Upper lobe of left lung (tissue), 6 donors: ENCODE measurements around the gene MS4A6A. TPM values are rescaled to one million over a fixed set of nuclear protein-coding genes. Genes with fewer than 3 reads are reported as not detected.
"Not testable (repeated sequence)": the region's sequence is repeated elsewhere in the genome, so short reads cannot be mapped to it uniquely, and the experiment has no call there.

Source experiments
- ATAC-seq, 2 donors: fragments of 200-7000 bp; cut with Tn5 transposase; one replicate each; pipeline ENCODE4 v1.9.1; 2022; ENCODE audit warnings: mild to moderate bottlenecking in 2 of 2, moderate library complexity in 2 of 2; ENCODE audit not compliant: low FRiP score in 2 of 2
- DNase-seq, 2 donors: peaks; one replicate each; pipeline ENCODE4 v3.0.0-alpha.2; 2019 to 2020
- H3K27ac ChIP-seq, 4 donors: fragments of 200-600 bp; sonication (generic); one replicate each; pipeline ENCODE4 v1.5.1; 2016 to 2019
- H3K27me3 ChIP-seq, 4 donors: fragments of 200-600 bp; sonication (generic); one replicate each; pipeline ENCODE4 v1.5.1; 2017 to 2019
- H3K36me3 ChIP-seq, 4 donors: fragments of 200-600 bp; sonication (generic); one replicate each; pipeline ENCODE4 v1.5.1; 2016 to 2019
- H3K4me1 ChIP-seq, 4 donors: fragments of 200-600 bp; sonication (generic); one replicate each; pipeline ENCODE4 v1.5.1; 2018 to 2019
- H3K4me3 ChIP-seq, 4 donors: fragments of 200-600 bp; sonication (generic); one replicate each; pipeline ENCODE4 v1.5.1; 2017 to 2019; ENCODE audit warnings: mild to moderate bottlenecking in 2 of 4, moderate library complexity in 1 of 4
- H3K9me3 ChIP-seq, 4 donors: fragments of 200-600 bp; sonication (generic); one replicate each; pipeline ENCODE4 v1.5.1; 2018 to 2019
- EP300 ChIP-seq, 4 donors: sonication (generic); formaldehyde crosslinking; IDR thresholded peaks; one replicate each; pipeline ENCODE4 v1.5.1; 2017; ENCODE audit warnings: antibody characterized with exemption in 4 of 4, control low read depth in 2 of 4
- POLR2A ChIP-seq, 4 donors: fragments of 450-650 bp; IDR thresholded peaks; one replicate each; pipeline ENCODE4 v1.5.1; 2016 to 2017; ENCODE audit warnings: antibody characterized with exemption in 4 of 4, mild to moderate bottlenecking in 2 of 4
- POLR2AphosphoS5 ChIP-seq, 2 donors: sonication (generic); formaldehyde crosslinking; IDR thresholded peaks; one replicate each; pipeline ENCODE4 v1.5.1; 2017; ENCODE audit warnings: antibody characterized with exemption in 2 of 2
- WGBS, 2 donors: methylation state at CpG; one replicate each; pipeline ENCODE4 v1.1.5; 2017 to 2018; 5-methylcytosine and 5-hydroxymethylcytosine counted together
- total RNA-seq, 6 donors: library from RNA; depleted of rRNA in 4 of 6; stranded (reverse); fragments of >200 nt in 4 of 6; gene quantifications; one replicate each; pipeline versions ENCODE4 v1.1.0 to v1.2.1, GENCODE V29; 2016 to 2021
- TF ChIP-seq, protein P1 (sequence below), 6 experiments: fragments of 450-650 bp in 4 of 6; fragments of 200-600 bp in 2 of 6; sonication (generic) in 2 of 6; IDR thresholded peaks; one replicate each; pipeline ENCODE4 v1.5.1; 2016 to 2019; ENCODE audit warnings: antibody characterized with exemption in 6 of 6
- donor health status: DM: no; HTN: no; CAD: no; lungs with moderate emphysema.
- donor health status: DM: no; HTN: yes; CAD: no; lungs with severe emphysema.

MS4A6A gene
- total RNA-seq, 6 donors from 2014 or later: 21.4 to 156 (median 97.0) TPM

DNA sequence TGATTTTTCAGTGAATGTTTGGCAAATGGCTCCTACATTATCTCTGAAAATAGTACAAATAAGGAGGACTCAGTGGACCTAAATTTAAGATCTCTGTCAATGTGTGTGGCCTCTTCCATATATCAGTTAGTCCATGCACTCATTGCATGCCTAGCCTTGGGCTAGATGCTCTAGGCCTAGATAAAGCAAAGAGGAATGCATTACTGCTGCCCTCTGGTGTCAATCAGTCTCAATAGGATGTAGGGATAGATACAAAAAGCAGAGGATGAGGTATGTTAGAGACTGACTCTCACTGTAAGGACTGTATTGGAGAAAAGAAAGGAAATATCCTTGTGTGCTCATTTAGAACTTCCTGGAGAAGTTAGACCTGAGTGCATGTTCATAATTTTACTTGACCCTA, 52.4 kb downstream of the MS4A6A start:
- Histone ChIP-seq H3K4me3 (no peak overlapping the region), H3K27me3 (no peaks in the 10 kb centered on the region), H3K27ac (no peak overlapping the region), H3K4me1 (no peaks in the 10 kb centered on the region), H3K9me3 (no peaks in the 10 kb centered on the region), H3K36me3 (no peaks in the 10 kb centered on the region)
- no peak for DNase-seq
- TF ChIP-seq POLR2AphosphoS5 (IDR thresholded peaks at IDR 0.05): no peak
- TF ChIP-seq, protein P1, sequence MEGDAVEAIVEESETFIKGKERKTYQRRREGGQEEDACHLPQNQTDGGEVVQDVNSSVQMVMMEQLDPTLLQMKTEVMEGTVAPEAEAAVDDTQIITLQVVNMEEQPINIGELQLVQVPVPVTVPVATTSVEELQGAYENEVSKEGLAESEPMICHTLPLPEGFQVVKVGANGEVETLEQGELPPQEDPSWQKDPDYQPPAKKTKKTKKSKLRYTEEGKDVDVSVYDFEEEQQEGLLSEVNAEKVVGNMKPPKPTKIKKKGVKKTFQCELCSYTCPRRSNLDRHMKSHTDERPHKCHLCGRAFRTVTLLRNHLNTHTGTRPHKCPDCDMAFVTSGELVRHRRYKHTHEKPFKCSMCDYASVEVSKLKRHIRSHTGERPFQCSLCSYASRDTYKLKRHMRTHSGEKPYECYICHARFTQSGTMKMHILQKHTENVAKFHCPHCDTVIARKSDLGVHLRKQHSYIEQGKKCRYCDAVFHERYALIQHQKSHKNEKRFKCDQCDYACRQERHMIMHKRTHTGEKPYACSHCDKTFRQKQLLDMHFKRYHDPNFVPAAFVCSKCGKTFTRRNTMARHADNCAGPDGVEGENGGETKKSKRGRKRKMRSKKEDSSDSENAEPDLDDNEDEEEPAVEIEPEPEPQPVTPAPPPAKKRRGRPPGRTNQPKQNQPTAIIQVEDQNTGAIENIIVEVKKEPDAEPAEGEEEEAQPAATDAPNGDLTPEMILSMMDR (IDR thresholded peaks at IDR 0.05): peak in 2 of 6 experiments; percentile 30 to 35
- ATAC-seq: peak in 1 of 2 donors; percentile 54

DNA sequence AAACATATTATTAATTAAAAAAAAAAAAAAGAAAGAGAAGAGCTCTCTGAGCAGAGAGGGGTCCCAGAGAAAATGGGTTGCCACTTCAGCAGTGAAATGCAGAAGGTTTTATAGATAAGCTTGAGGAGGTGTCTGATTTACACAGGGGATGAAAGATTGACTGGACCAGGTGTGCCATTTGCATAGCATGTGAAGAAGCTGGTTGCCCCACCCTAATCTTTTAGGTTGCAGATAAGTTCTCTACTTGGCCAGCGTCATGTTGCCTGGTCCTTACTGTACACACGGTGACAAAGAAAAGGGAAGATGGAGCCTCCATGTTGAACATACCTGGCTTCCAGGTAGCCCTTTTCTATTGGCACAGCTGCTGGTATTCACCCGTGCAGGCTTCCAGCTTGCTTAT, 53.0 kb downstream of the MS4A6A start:
- 71 to 79% methylated on average over 3 of the region's 3 CpGs for WGBS, 2 donors
- H3K9me3 ChIP-seq: no peaks in the 10 kb centered on the region
- no peak for ATAC-seq

DNA sequence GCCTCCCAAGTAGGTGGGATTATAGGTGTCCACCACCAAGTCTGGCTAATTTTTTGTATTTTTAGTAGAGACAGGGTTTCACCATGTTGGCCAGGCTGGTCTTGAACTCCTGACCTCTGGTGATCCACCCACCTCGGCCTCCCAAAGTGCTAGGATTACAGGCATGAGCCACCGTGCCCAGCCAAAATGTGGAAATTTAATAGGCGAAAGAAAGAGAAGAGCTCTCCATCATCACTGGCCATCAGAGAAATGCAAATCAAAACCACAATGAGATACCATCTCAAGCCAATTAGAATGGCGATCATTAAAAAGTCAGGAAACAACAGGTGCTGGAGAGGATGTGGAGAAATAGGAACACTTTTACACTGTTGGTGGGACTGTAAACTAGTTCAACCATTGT, 54.0 kb downstream of the MS4A6A start:
- not testable (repeated sequence) for H3K27ac ChIP-seq, H3K27me3 ChIP-seq, H3K4me3 ChIP-seq, H3K4me1 ChIP-seq, H3K9me3 ChIP-seq, H3K36me3 ChIP-seq, DNase-seq, ATAC-seq
- WGBS, 2 donors: 92 to 94% methylated on average over 4 of the region's 4 CpGs

More for the DNA sequence above, 53.0 kb downstream of the MS4A6A start:
- no peak for TF ChIP-seq EP300 (IDR thresholded peaks at IDR 0.05)
- no peak for TF ChIP-seq POLR2AphosphoS5 (IDR thresholded peaks at IDR 0.05)
- H3K27ac ChIP-seq: no peak overlapping the region
- no peak overlapping the region for H3K4me3 ChIP-seq
- no peaks in the 10 kb centered on the region for H3K4me1 ChIP-seq
- H3K27me3 ChIP-seq: no peaks in the 10 kb centered on the region
- no peak for DNase-seq
- no peaks in the 10 kb centered on the region for H3K36me3 ChIP-seq

DNA sequence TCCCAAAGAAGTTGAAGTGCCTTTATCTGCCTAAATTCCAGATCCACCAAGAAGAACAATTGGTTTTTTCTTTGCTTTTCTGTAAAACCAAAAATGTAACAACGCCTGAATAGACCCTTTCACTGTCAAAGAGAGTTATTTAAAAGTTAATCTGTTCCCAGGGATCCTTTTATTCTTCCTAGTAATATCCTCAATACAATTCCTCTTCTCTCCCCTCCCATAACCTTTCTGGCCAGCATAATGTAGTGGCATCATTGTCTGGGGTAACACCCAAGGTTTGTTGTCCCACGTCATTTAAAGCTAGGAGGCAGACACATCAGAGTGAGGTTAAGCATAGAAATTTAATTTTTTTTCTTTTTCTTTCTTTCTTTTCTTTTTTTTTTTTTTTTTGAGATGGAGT, 54.5 kb downstream of the MS4A6A start:
- Histone ChIP-seq H3K27ac (no peak overlapping the region), H3K27me3 (no peaks in the 10 kb centered on the region), H3K4me1 (no peaks in the 10 kb centered on the region), H3K36me3 (no peaks in the 10 kb centered on the region), H3K9me3 (no peaks in the 10 kb centered on the region), H3K4me3 (no peak overlapping the region)
- ATAC-seq (no peak), DNase-seq (no peak)
- TF ChIP-seq POLR2AphosphoS5 (IDR thresholded peaks at IDR 0.05): no peak
- WGBS, 2 donors: 94% methylated on average over 2 of the region's 2 CpGs

DNA sequence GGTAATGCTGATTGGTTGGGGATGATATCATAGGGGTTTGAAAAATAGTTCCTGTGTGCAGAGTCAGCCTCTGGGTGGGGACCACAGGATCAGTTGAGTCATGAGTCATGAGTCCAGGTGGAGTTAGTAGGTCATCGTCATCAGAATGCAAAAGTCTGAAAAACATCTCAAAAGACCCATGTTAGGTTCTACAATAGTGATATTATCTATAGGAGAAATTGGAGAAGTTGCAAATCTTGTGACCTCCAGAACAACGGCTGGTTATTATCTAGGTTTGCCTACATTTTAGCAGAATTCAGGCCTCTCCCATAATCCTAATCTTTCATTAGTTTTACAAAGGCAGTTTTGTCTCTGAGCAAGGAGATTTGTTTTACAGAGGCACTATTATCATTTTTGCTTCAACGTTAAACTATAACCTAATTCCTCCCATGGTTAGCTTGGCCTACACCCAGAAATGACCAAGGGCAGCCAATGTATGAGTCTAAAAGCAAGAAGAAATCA, 55.5 kb downstream of the MS4A6A start:
- Histone ChIP-seq H3K4me3 (no peak overlapping the region), H3K27me3 (no peaks in the 10 kb centered on the region), H3K9me3 (no peaks in the 10 kb centered on the region), H3K27ac (no peak overlapping the region), H3K4me1 (no peaks in the 10 kb centered on the region), H3K36me3 (no peaks in the 10 kb centered on the region)
- no peak for TF ChIP-seq EP300 (IDR thresholded peaks at IDR 0.05)
- TF ChIP-seq, protein P1 (IDR thresholded peaks at IDR 0.05): no peak
- DNase-seq (no peak), ATAC-seq (no peak)
- WGBS, 2 donors: 80% methylated on average over 3 of the region's 3 CpGs

DNA sequence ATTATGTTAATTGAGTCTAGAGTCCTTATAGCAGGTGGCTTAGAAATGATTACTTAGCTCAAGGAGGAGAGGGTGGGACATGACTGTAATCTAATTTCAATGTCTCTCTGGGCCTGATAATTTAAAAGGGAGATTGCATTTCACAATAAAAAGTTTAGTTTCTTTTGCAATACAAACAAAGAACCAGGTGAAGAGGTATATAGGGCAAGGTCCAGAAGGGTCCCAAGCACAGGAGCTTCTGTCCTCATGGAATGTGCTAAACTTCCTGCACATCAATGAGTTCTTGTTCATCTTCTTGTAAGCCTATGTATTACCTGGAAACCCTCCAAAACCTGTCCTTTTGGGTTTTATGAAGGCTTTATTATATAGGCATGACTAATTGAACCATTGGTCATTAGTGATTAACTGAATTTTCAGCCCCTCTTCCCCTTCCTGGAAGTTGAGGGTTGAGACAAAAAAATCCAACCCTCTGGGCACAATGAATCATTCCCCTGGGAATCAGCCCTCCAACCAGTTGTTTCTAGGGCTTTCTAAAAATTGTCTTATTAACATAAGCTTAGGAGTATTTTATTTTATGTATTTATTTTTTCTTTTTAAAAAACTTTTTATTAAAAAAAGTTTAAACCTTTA, 56.8 kb downstream of the MS4A6A start:
- Histone ChIP-seq H3K36me3 (no peaks in the 10 kb centered on the region), H3K9me3 (no peaks in the 10 kb centered on the region), H3K4me1 (no peaks in the 10 kb centered on the region), H3K27me3 (no peaks in the 10 kb centered on the region), H3K4me3 (no peak overlapping the region), H3K27ac (no peak overlapping the region)
- ATAC-seq (no peak), DNase-seq (no peak)
- TF ChIP-seq, protein P1 (IDR thresholded peaks at IDR 0.05): no peak
- TF ChIP-seq POLR2A (IDR thresholded peaks at IDR 0.05) (no peak), POLR2AphosphoS5 (IDR thresholded peaks at IDR 0.05) (no peak), EP300 (IDR thresholded peaks at IDR 0.05) (no peak)
